Mesothelial cell of epicardium (in vitro differentiated cells): ENCODE results near the gene ANKHD1. TPM values are rescaled to one million over a fixed set of nuclear protein-coding genes. Genes with fewer than 3 reads are reported as not detected.
A peak's percentile ranks its signal among the peaks of the same experiment; 100 is the strongest.

Source experiments
- DNase-seq, 2 experiments: peaks; one replicate each; pipeline ENCODE4 v3.0.0; 2021; ENCODE audit warnings: low spot score in 2 of 2; ENCODE audit not compliant: unreplicated experiment in 2 of 2
- H3K27ac Mint-ChIP-seq: 2 replicates; pipeline ENCODE4 v1.8.0; 2021; ENCODE audit warnings: mixed read lengths
- H3K27me3 Mint-ChIP-seq: 2 replicates; pipeline ENCODE4 v1.8.0; 2021; ENCODE audit warnings: low read depth, mixed read lengths
- H3K36me3 Mint-ChIP-seq: 2 replicates; pipeline ENCODE4 v1.8.0; 2021; ENCODE audit warnings: mixed read lengths
- H3K4me1 Mint-ChIP-seq: 2 replicates; pipeline ENCODE4 v1.8.0; 2021; ENCODE audit warnings: mixed read lengths
- H3K4me3 Mint-ChIP-seq: 2 replicates; pipeline ENCODE4 v1.8.0; 2021; ENCODE audit warnings: mild to moderate bottlenecking, moderate library complexity, mixed read lengths
- H3K9me3 Mint-ChIP-seq: 2 replicates; pipeline ENCODE4 v1.8.0; 2021; ENCODE audit warnings: mixed read lengths
- total RNA-seq: library from RNA; stranded (reverse); gene quantifications from 3 replicates; pipeline ENCODE4 v1.2.1, GENCODE V29; 2021
- TF ChIP-seq, protein P1 (sequence below): fragments of 200-600 bp; sonication (generic); IDR thresholded peaks from one replicate; pipeline ENCODE4 v1.5.0; 2021; ENCODE audit warnings: antibody characterized with exemption; ENCODE audit not compliant: unreplicated experiment

The ANKHD1 gene
- total RNA-seq, 1 donor from 2014 or later, result 128 TPM

DNA sequence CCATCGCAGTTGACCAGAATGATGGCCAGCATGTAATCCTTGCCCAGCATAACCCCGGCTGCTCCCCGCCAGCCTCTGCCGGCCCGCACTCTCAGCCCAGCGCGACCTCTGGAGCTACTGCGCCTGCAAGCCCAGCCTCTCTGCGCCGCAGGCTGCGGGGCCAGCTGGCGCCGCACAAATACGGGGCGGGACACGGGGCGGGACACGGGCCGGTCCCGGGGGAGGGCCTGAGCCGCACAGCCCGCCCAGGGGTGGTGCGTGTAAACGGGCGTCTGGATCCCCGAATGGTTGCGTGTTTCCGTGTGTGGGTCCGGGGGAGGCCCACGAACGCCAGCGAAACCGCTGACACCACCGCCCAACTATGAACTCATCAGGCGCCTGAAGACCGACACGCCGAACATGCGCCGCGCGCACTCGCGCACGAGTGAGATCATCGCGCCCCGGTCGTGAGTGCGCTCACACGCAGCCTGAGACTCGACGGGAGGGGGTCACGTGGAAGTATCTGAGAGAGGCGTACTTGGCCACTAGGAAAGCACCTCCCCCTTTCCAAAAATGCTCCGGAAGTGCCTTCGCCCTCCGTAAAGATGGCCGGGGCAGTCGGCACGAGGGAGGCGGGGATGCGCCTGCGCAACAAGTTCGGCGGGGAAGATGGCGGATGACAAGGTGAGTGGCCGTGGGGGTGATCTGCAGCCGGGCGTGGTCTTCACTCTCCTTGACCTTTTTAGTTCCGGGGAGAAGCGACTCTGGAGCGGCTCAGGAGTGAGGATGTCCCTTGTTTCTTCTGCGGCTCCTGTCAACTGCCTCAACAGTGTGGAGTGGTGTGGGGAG is 162.8 kb downstream of the ANKHD1 start, which contains the start of the genes APBB3 and SLC35A4:
TSS of gene APBB3 (minus strand) at position 403 of the 828 bp plus-strand sequence. CDS start at position 50, 353 bp downstream.
TSS of gene SLC35A4 (plus strand) at position 633 of the 828 bp plus-strand sequence. CDS start 2,342 bp downstream, outside the sequence.
- Mint-ChIP-seq H3K36me3 (peaks cover 16% of the 10 kb centered on the region), H3K4me3 (peak within 1 kb of the TSS; percentile 90), H3K9me3 (no peaks in the 10 kb centered on the region), H3K27me3 (no peaks in the 10 kb centered on the region), H3K27ac (peak within 1 kb of the TSS; percentile 97), H3K4me1 (peaks cover 23% of the 10 kb centered on the region)
- TF ChIP-seq, protein P1, sequence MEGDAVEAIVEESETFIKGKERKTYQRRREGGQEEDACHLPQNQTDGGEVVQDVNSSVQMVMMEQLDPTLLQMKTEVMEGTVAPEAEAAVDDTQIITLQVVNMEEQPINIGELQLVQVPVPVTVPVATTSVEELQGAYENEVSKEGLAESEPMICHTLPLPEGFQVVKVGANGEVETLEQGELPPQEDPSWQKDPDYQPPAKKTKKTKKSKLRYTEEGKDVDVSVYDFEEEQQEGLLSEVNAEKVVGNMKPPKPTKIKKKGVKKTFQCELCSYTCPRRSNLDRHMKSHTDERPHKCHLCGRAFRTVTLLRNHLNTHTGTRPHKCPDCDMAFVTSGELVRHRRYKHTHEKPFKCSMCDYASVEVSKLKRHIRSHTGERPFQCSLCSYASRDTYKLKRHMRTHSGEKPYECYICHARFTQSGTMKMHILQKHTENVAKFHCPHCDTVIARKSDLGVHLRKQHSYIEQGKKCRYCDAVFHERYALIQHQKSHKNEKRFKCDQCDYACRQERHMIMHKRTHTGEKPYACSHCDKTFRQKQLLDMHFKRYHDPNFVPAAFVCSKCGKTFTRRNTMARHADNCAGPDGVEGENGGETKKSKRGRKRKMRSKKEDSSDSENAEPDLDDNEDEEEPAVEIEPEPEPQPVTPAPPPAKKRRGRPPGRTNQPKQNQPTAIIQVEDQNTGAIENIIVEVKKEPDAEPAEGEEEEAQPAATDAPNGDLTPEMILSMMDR, result no peak
- DNase-seq, result peak; percentile 80 to 91

DNA sequence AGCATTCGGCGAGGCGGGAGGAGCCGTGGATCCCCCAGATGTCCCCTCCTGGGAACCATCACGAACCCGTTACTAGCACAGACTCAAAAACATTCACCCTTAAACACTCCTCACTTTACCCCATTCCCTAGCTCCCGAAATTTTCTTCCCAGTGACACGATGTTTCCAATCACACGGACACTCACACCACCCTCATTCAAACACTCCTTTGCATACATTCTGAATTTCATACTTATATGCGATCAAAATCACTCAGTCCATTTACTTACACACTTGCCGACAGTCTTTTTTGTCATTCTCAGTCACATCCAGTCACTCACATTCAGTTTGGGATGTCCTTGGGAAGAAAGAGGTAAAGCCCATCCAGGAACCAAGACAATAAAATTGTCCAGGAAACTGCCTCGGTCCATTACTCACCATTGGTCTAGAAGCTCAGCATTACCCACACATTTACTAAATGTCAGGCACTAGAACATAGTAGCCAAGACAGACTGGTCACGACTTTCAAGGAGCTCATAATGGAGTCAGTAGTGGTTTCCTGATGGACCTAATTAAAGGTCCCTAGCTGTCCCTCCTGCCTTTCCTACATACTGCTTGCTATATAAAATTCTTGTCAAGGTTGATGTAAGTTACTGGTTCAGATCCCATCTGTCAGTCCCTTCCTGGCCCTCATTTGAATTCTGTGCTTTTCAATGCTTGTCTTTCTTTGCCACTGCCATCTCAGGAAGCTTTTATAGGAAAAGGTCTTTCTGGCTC is 163.6 kb downstream of the ANKHD1 start:
- Mint-ChIP-seq H3K4me1 (peaks cover 23% of the 10 kb centered on the region), H3K36me3 (peaks cover 16% of the 10 kb centered on the region), H3K27me3 (no peaks in the 10 kb centered on the region), H3K4me3 (peak overlapping the region; percentile 90), H3K9me3 (no peaks in the 10 kb centered on the region), H3K27ac (peak overlapping the region; percentile 97)
- DNase-seq, result no peak
- TF ChIP-seq, protein P1, result no peak

DNA sequence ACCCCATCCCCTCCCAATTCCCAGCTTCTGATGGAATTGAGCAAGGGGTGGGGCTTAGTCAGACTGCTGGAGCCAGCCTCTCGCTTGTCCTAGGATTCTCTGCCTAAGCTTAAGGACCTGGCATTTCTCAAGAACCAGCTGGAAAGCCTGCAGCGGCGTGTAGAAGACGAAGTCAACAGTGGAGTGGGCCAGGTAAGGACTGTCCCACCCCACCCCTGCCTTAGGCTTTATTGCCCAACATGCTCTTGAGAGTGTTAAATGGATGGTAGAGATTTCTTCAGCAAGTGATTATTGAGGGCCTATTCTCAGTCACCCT is 164.1 kb downstream of the ANKHD1 start:
- H3K9me3 Mint-ChIP-seq, result no peaks in the 10 kb centered on the region
- H3K27me3 Mint-ChIP-seq, result no peaks in the 10 kb centered on the region

DNA sequence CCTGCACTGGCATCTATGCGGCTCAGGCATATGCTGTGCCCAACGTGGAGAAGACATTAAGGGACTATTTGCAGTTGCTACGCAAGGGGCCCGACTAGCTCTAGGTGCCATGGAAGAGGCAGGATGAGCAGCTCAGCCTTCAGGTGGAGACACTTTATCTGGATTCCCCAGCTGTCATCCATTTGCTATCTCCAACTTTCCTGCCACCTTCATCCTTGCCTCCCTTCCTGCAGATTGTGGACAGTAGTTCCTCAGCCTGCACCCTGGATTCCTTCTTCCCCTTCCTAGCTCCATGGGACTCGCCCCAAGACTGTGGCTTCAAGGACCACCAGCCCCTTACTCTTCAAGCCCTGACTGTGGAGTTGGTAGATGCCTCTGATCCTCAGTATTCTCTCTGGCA is 165.0 kb downstream of the ANKHD1 start:
- H3K27me3 Mint-ChIP-seq, result no peaks in the 10 kb centered on the region
- no peaks in the 10 kb centered on the region for H3K9me3 Mint-ChIP-seq
- DNase-seq, result no peak
- H3K27ac Mint-ChIP-seq, result no peak overlapping the region
- peaks cover 23% of the 10 kb centered on the region for H3K4me1 Mint-ChIP-seq
- peaks cover 16% of the 10 kb centered on the region for H3K36me3 Mint-ChIP-seq
- TF ChIP-seq, protein P1, result no peak
- peak overlapping the region; percentile 9 for H3K4me3 Mint-ChIP-seq

More for the DNA sequence above, 164.1 kb downstream of the ANKHD1 start:
- Mint-ChIP-seq H3K4me3 (peak overlapping the region; percentile 90), H3K36me3 (peaks cover 16% of the 10 kb centered on the region), H3K27ac (no peak overlapping the region), H3K4me1 (peaks cover 23% of the 10 kb centered on the region)
- TF ChIP-seq, protein P1, result no peak
- DNase-seq, result no peak

DNA sequence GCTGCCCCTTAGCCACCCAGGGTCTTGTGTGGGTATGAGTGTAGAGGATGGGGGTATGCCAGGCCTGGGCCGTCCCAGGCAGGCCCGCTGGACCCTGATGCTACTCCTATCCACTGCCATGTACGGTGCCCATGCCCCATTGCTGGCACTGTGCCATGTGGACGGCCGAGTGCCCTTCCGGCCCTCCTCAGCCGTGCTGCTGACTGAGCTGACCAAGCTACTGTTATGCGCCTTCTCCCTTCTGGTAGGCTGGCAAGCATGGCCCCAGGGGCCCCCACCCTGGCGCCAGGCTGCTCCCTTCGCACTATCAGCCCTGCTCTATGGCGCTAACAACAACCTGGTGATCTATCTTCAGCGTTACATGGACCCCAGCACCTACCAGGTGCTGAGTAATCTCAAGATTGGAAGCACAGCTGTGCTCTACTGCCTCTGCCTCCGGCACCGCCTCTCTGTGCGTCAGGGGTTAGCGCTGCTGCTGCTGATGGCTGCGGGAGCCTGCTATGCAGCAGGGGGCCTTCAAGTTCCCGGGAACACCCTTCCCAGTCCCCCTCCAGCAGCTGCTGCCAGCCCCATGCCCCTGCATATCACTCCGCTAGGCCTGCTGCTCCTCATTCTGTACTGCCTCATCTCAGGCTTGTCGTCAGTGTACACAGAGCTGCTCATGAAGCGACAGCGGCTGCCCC is 165.6 kb downstream of the ANKHD1 start:
- Mint-ChIP-seq H3K4me1 (peaks cover 23% of the 10 kb centered on the region), H3K27ac (no peak overlapping the region), H3K36me3 (peaks cover 16% of the 10 kb centered on the region), H3K9me3 (no peaks in the 10 kb centered on the region), H3K4me3 (peak overlapping the region; percentile 9), H3K27me3 (no peaks in the 10 kb centered on the region)
- TF ChIP-seq, protein P1, result no peak
- no peak for DNase-seq
